Kidney glomerular epithelial cell (primary cell): ENCODE results near the gene PTPRS.
"Not testable (repeated sequence)": the region's sequence is repeated elsewhere in the genome, so short reads cannot be mapped to it uniquely, and the experiment has no call there.

Experiments
- DNase-seq: peaks from one replicate; lab custom pipeline; 2025; lab: John Stamatoyannopoulos, UW

The PTPRS gene

DNA sequence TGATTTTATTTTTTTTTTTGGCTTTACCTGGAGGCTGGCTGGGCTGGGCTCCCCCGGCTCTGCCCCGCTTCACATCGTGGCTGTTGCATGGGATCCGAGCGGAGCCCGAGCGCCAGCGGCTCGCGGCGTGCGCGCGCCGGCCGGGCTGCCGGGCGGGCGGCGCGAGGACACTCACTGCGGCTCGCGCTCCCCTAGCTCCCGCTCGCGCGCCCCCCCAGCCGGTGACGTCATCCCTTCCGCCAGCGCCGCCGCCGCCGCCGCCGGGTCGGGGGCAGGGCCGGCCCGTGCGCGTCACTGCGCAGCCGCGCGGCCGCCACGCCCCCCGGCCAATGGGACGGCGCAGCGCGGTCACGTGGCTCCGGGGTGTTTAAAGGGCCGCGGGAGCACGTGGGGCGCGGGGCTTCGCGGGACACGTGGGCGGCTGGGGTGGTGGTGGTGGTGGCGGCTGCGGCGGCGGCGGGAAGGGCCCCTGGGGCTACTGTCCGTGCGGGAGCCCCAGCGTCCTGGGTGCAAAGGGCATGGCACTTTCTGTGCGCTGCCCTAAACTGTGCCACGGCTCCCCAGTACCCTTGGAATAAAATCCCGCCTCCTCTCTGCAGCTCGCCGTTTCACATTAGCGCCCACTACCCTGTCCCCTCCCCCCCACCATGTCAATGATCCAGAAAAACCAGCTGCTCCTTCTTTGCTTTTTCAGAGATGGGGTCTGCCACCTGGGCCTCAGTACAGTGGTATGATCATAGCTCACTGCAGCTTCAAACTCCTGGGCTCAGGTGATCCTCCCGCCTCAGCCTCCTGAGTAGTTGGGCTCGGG, at the start of gene PTPRS:
PTPRS (minus strand) TSS at position 176 of the 811 bp plus-strand sequence. CDS start 54,672 bp downstream, outside the sequence.
- peak; percentile 67 for DNase-seq

DNA sequence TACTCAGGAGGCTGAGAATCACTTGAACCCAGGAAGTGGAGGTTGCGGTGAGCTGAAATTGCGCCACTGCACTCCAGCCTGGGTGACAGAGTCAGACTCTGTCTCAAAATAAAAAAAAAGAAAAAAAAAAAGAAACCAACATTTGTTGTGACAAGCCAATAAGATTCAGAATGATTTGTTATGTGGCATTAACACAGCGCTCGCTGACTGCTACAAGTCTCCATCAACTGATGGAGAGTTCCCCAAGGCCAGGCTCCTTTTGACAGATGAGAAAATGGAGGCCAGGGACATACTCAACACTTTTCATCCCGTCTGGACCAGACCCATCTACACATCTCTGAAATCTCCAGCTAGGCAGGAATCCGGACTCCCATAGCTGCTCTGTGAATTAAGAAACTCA, 48.7 kb upstream of the PTPRS start:
- DNase-seq = no peak

DNA sequence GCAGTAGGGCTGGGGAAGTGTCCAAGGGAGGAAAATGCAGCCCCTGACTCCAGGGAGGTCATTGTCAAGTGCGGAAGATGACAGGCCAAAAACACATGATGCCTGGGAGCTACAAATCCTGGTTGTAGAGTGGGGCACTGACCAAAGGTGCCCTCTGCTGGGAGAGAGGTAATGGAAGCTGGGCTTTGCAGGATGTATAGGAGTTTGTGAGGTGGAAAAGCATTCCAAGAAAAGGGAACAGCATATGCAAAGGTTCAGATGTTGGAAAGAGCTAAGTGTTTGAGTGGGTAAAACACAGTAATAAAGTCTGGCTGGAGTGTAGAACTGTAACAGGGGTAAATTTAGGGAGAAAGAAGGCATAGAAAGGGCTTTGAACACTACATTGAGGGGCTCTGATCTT, 46.9 kb upstream of the PTPRS start:
- no peak for DNase-seq

DNA sequence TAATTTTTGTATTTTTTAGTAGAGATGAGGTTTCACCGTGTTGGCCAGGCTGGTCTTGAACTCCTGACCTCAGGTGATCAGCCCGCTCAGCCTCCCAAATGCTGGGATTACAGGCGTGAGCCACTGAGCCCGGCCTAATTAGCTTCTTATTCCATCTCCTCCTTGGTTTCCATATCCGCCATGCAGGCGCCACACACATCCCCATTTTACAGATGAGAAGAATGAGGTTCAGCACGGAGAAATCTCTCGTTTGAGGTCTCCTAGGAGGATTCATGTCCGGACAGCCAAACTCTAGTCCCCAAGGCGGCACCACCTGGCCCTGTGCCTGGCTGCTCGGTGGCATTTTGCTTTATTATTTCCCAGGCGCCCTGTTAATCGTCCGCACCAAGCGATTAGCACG, 46.2 kb upstream of the PTPRS start:
- DNase-seq = no peak

DNA sequence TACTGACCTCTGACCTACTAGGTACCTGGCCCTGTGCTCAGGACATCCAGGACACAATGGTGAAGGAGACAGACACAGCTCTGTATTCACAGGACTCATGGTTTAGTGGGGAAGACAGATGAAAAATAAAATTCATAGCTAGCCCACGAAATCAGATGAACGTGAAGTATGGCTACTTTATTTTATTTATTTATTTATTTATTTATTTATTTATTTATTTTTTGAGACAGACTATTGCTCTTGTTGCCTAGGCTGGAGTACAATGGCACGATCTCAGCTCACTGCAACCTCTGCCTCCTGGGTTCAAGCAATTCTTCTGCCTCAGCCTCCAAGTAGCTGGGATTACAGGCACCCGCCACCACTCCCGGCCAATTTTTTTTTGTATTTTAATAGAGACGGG, 40.6 kb upstream of the PTPRS start:
- DNase-seq = not testable (repeated sequence)

DNA sequence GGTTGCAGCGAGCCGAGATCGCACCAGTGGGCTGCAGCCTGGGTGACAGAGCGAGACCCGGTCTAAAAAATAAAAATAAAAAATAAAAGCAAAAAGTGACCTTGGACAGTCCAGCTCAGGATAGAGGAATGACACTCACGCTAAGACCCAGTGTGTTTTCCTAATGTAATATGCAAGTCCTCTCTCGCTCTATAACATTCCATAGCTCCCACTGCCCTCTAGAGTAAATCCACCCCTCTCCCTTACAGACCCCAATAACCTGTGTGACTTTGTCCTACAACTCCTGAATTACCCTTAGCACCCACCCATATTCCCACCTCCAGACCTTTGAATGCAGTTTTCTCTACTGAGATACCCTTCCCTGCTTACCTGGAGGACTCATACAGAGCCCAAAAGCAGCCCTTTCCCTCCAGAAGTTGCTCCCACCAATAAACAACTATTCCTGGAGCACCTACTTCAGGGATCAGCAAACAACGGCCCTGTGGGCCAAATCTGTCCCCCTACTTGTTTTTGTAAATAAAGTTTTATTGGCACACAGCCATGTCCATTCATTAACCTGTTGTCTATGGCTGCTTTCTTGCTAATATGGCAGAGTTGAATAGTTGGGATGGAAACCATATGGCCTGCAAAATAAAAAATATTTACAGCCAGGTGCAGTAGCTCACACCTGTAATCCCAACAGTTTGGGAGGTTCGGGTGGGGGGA, 39.8 kb upstream of the PTPRS start:
- DNase-seq = no peak

DNA sequence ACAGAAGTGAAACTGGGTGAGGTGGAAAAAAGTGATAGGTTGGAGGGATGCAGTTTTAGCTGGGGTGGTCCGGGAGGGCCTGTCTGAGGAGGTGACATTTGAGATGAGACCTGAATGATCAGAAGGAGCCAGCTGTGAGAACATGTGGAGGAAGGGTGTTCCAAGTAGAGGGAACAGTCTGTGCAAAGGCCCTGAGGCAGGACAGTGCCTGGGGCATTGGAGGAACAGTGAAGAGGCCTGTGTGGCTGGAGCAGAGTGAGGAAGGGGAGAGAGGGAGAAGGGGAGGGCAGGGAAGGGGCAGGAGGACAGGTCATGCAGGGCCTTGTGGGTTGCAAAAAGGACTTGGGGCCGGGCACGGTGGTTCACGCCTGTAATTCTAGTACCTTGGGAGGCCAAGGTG, 36.3 kb upstream of the PTPRS start:
- DNase-seq = no peak

DNA sequence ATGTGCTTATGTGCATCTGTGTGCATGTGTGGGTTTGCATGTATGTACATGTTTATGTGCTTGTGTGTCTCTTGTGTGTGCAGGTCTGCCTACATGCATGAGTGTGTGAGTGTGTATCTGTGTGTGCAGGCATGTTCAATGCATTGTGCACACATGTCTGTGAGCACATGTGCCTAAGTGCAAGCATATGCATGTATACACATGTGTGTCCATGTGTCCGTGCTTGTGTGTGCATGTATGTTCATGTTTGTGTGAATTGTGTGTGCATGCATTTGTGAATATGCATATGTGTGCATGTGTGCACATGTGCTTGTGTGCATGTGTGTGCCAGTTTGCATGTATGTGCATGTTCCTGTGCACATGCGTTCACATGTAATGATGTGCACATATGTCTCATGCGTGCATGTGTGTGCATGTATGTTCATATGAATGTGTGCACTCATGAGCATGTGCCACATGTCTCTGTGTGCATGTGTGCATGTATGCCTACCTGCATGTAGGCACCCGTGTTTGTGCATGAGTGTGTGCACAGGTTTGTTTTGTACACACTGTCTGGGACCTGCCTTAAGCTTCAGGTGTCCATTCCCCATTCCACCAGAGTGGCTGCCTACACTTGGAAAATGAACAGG, 32.1 kb upstream of the PTPRS start:
- no peak for DNase-seq

DNA sequence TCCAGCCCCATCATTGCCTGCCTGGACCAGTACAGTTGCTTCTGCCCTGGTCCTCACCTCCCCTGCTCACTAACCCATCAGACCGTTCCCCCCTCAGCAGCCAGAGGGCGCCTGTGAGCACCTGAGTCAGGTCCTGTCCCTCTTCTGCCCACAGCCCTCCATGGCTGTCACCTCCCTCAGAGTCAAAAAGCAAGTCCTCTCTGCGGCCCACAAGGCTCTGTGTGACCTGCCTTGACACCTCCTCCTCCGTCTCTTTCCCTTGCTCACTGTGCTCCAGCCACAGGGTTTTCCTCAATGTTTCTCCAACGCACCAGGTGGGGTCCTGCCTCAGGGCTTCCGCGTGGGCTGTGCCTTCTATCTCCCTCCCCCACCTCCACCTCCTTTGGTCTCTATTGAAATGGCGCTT, 29.4 kb upstream of the PTPRS start:
- no peak for DNase-seq

DNA sequence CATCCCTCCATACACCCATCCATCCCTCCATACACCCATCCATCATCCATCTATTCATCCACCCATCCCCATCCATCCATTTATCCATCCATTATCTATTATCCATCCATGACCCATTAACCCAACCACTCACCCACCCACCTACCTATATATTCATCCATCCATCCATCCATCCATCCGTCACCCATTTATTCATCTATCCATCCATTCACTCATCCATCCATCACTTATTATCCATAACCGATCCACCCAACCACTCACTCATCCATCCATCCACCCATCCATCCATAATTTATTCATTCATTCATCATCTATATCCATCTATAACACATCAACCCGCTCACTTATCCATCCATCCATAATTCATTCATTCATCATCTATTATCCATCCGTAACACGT, 28.7 kb upstream of the PTPRS start:
- DNase-seq = no peak

DNA sequence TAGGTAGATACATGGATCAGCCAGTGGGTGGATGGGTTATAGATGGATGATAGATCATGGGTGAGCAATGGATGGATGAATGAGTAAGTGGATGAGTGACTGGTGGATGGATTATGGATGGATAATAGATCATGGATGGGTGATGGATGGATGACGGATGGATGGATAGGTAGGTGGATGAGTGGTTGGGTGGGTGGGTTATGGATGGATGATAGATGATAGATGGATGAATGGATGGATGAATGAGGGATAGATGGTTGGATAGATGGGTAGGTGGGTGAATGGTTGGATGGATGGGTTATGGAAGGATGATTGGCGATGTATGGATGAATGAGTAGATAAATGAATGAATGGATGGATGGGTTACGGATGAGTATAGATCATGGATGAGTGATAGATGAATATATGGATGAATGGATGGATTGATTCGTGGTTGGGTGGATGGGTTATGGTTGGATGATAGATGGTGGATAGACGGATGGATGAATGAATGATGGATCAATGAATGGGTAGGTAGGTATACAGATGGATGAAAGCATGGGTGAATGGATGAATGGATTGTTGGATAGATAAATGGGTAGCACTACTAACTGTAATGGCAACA, 27.0 kb upstream of the PTPRS start:
- DNase-seq = no peak

DNA sequence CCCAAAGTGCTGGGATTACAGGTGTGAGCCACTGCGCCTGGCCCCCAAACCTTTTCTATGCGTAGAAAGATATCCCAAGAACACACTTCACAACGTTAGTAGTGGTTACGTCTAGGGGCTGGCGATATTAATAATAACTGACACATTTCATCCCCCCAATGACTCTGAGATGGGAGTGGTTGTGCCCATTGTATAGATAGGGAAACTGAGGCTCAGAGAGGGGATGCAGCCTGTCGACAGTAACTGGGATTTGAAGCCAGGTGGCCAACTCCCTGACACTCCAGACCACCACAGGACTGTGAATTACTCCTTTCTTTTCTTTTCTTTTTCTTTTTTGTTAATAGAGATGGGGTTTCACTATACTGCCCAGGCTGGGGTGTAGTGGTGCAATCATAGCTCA, 25.3 kb upstream of the PTPRS start:
- DNase-seq = no peak

DNA sequence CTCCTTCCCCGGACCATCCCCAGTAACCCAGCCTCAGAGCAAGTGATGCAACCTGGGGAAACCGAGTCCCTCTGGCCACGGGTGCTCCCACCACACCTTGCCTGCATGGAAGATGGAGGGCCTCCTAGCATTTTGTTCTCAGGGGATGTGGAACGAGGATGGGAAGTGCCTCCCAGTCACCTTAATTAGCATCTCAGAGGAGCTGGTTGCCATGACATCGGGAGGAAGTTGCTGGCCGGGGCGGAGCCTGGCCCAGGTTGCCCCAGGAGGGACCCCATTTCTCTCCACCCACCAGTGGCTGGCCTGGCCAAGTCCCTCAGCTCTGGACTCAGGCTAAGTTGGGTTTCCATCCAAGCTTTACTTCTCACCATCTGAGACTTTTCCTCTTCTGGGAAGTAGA, 24.1 kb upstream of the PTPRS start:
- no peak for DNase-seq

DNA sequence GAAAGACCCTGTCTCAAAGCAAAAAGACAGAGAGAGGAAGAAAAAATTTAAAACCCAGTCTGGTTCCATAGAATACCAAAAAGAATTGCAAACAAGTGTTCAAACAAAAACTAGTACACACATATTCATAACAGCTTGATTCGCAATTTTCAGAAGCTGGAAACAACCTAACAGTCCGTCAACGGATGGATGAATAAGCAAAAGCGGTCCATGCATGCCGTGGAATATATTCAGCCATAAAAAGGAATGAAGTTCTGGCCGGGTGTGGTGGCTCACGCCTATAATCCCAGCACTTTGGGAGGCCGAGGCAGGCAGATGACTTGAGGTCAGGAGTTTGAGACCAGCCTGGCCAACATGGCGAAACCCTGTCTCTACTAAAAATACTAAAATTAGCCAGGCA, 21.2 kb upstream of the PTPRS start:
- DNase-seq = not testable (repeated sequence)

DNA sequence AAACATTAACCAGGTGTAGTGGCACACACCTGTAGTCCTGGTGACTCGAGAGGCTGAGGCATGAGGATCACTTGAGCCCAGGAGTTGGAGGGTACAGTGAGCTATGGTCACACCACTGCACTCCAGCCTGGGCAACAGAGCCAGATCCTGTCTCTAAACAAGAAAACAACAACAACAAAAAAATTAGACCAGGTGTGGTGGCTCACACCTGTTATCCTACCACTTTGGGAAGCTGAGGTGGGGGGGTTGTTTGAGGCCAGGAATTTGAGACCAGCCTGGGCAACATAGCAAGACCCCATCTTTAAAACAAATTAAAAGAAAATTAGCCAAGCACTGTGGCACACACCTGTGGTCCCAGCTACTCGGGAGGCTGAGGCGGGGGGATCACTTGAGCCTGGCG, 20.8 kb upstream of the PTPRS start:
- DNase-seq = no peak

DNA sequence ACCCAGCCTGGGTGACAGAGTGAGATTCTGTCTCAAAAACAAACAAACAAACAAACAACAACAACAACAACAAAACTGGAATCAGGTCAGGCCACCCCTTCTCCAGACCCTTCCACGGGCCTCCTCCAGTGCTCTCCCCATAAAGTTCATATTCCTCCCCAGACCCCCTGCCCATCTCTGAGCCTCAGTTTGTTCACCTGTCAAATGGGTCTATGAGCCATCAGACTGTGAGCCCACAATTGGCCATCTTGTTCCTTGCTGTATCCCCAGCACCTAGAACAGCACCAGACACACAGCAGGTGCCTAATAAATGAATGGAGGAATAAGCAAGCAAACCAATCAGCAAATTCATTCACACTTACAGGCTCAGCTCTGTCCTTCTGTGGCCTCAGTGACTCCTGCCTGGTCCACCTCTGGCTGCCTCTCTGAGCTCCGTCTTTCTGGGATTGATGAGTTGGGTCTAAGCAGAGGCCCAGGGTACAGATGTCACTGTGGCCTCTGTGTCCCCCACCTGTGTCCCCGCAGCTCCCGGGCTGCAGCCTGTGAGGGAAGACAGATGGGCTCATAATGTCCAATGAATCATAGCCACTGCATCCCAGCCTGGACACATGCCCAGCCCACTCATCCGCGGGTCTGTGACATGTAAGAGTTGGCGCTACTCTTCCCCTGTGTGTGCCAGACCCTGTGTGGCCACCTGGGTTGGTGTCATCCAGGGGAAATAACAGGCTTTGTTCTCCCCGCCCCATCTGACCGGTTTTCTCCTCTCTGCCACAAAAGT, 19.6 kb upstream of the PTPRS start:
- DNase-seq = no peak

DNA sequence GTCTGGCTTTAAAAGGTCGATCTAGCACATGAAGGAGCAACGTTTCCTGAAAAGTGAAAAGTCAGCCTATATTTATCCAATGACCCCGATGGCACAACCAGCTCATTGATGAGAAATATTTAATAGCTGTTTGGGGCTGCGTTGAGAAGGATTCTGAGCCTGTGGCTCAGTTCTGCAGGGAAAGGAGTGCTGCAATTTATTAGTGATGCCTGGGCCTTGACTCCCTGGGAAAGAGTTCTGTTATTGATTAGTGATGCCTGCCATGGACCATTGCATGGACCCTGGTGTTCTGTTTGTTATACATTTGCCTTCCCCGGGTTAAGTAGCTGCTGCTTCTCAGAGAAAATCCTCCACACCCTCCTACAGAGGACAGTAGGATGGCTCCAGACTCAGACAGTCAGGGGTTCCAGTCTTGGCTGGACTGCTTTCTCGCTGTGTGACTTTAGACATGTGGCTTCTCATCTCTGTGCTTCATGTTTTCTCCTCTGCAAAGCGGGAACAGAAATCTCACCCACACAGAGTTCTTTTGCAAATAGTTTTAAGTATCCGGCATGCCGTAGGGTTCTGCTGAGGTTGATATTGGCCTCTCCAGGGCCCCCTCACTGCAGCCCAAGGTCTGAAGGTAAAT, 17.7 kb upstream of the PTPRS start:
- DNase-seq = no peak

DNA sequence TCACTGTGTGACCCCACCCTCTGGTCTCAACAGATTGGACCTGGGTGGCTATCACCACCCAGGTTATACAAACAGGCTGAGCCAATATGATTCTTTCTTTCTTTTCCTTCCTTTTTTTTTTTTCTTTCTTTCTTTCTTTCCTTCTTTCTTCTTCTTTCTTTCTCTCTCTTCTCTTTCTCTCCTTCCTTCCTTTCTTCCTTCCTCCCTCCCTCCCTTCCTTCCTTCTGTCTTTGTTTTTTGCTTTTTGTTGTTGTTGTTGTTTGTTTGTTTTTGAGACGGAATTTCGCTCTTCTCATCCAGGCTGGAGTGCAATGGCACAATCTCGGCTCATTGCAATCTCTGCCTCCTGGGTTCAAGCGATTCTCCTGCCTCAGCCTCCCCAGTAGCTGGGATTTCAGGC, 17.0 kb upstream of the PTPRS start:
- no peak for DNase-seq

DNA sequence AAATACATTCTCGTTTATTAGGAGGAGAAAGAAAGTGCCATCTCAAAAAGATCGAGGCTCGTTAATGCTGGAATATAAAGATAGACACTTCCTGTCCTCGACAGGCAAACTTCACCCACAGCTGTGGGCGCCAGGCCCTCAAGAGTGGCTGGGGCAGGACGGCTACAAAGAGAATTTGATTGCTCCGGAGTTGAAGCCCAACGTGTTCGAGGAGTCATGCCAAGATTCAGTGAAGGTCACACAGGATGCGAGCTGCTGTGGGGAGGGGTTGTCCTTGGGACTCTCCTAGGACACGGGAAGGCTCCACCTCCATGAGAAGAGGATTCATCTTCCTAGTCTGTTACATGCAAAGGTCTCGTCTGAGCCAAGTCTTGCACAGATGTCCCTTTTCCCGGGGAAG, 16.3 kb upstream of the PTPRS start:
- DNase-seq = no peak

DNA sequence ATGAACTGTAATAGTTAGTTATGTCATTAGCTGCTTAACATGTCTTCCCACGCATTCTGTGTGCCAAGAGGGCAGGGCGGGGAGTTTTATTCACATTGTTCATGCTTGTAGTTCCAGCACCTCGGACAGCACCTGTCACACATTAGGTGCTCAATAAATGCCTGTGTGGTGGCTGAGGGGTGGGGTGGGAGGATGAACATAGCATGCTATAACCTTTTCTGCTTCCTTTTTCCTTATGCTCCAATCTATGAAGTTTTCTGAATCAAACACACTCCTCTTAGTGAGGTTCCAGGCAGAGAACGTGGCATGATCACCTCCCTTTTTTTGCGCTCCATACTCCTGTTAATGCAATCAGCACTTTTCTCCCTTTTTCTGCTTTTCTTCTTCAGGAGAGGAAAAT, 15.8 kb upstream of the PTPRS start:
- DNase-seq = no peak

DNA sequence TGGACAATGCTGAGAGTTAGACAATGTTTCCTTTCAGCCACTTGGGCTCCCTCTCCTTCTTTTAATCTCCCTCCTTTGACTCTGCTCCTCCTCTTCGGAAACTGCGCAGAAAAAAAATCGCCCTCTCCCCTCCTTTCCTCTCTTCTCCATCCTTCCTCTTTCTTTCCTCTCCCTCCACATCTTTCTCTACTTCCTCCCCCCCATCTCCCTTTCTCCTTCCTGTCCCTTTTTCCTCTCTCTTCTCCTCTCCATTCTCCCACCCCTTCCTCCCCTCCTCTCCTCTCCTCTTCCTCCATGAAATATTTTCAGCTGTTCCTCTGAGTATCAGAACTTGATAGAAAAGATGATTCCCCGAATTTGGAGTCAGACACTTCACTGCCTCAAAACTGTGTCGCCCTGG, 15.1 kb upstream of the PTPRS start:
- no peak for DNase-seq

DNA sequence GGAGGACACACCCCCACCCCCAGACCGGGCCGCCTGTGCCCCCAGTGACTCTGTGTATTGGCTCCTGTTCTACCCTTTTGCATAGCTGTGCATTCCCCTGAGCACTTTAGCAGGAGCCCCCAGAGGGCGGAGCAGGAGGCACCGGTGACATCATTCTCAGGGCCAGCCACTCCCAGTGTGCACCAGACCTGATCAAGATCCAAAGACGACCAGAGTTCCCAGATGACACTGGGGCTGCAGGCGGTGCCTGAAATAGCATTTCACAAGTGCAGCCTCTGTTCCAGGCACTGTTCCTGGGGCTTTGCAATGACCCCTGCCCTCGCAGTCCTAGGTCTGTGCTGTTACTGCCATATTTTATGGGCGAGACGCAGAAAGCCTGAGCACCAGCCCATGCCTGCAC, 14.5 kb upstream of the PTPRS start:
- DNase-seq = no peak
